PC-3 (cell line): Measurements from ENCODE around the gene MXRA7. TPM values are rescaled to one million over a fixed set of nuclear protein-coding genes. Genes with fewer than 3 reads are reported as not detected.
A peak's percentile ranks its signal among the peaks of the same experiment; 100 is the strongest.
"Not testable (repeated sequence)": the region's sequence is repeated elsewhere in the genome, so short reads cannot be mapped to it uniquely, and the experiment has no call there.

Experiments
- ATAC-seq: fragments of 200-7000 bp; cut with Tn5 transposase; 2 replicates; pipeline ENCODE4 v1.9.1; 2020; ENCODE audit warnings: mild to moderate bottlenecking, moderate library complexity
- BruUV-seq: library from RNA; stranded (reverse); fragments of 400-500 nt; replicated peaks from 2 replicates; lab custom pipeline; 2021; lab: Mats Ljungman, UMichigan
- CTCF ChIA-PET: fragments of 300-600 bp; sonication (Branson Sonifier 250); formaldehyde crosslinking; loops from one replicate; lab custom pipeline; 2022; ENCODE audit warnings: antibody characterized with exemption; lab: Charles Lee
- POLR2A ChIA-PET: fragments of 300-600 bp; sonication (Branson Sonifier 250); formaldehyde crosslinking; loops from one replicate; lab custom pipeline; 2022; ENCODE audit warnings: antibody characterized with exemption; ENCODE audit not compliant: unreplicated experiment; lab: Charles Lee
- DNase-seq: peaks from one replicate; pipeline ENCODE4 v3.0.0-alpha.2; 2015
- H2AFZ ChIP-seq: fragments of 300-600 bp; sonication (generic); 2 replicates; pipeline ENCODE4 v1.6.0; 2016; ENCODE audit warnings: antibody characterized with exemption, low read length
- H3F3A ChIP-seq: fragments of 300-600 bp; sonication (generic); one replicate; pipeline ENCODE4 v1.6.0; 2017; ENCODE audit warnings: antibody characterized with exemption, low read length, control low read depth, mild to moderate bottlenecking; ENCODE audit not compliant: unreplicated experiment
- H3K27ac ChIP-seq: fragments of 300-600 bp; sonication (generic); 2 replicates; pipeline ENCODE4 v1.5.1; 2016; ENCODE audit warnings: mild to moderate bottlenecking, low read length
- H3K27me3 ChIP-seq: fragments of 300-600 bp; sonication (generic); 2 replicates; pipeline ENCODE4 v1.6.1; 2016; ENCODE audit warnings: low read length, mixed read lengths
- H3K36me3 ChIP-seq: fragments of 300-600 bp; sonication (generic); 2 replicates; pipeline ENCODE4 v1.6.1; 2016; ENCODE audit warnings: low read depth, mixed run types, low read length, mixed read lengths
- H3K4me1 ChIP-seq: fragments of 300-600 bp; sonication (generic); 2 replicates; pipeline ENCODE4 v1.5.1; 2016; ENCODE audit warnings: low read length; ENCODE audit not compliant: insufficient read depth
- H3K4me2 ChIP-seq: fragments of 300-600 bp; sonication (generic); 2 replicates; pipeline ENCODE4 v1.6.0; 2016; ENCODE audit warnings: low read length
- H3K4me3 ChIP-seq: fragments of 300-600 bp; sonication (generic); 2 replicates; pipeline ENCODE4 v1.5.1; 2016; ENCODE audit warnings: mild to moderate bottlenecking, low read length, mixed read lengths
- H3K79me2 ChIP-seq: fragments of 300-600 bp; sonication (generic); 2 replicates; pipeline ENCODE4 v1.6.1; 2017; ENCODE audit warnings: low read length, mixed read lengths
- H3K9ac ChIP-seq: fragments of 300-600 bp; sonication (generic); 2 replicates; pipeline ENCODE4 v1.6.0; 2016; ENCODE audit warnings: mild to moderate bottlenecking, low read length
- H3K9me2 ChIP-seq: fragments of 300-600 bp; sonication (generic); replicated peaks from 2 replicates; pipeline ENCODE4 v1.6.1; 2016; ENCODE audit warnings: mixed run types, low read length, mixed read lengths
- H3K9me3 ChIP-seq: fragments of 300-600 bp; sonication (generic); 2 replicates; pipeline ENCODE4 v1.6.1; 2016; ENCODE audit warnings: low read length, mixed read lengths
- H4K20me1 ChIP-seq: fragments of 300-600 bp; sonication (generic); 2 replicates; pipeline ENCODE4 v1.6.1; 2016; ENCODE audit warnings: low read length, mixed read lengths
- CTCF ChIP-seq: fragments of 300-600 bp; sonication (generic); conservative IDR thresholded peaks from 2 replicates; pipeline ENCODE4 v1.5.1; 2017; ENCODE audit warnings: antibody characterized with exemption, low read depth, mild to moderate bottlenecking, low read length
- EZH2 ChIP-seq: fragments of 300-600 bp; sonication (generic); IDR thresholded peaks from one replicate; pipeline ENCODE4 v1.6.1; 2017; ENCODE audit warnings: antibody characterized with exemption, mild to moderate bottlenecking, low read length; ENCODE audit not compliant: unreplicated experiment
- EZH2phosphoT487 ChIP-seq: fragments of 300-600 bp; sonication (generic); IDR thresholded peaks from 2 replicates; pipeline ENCODE4 v1.6.1; 2018; ENCODE audit warnings: mild to moderate bottlenecking, antibody characterized with exemption, low read length, borderline replicate concordance
- intact Hi-C: fragments of 100-400 bp; cut with micrococcal nuclease; formaldehyde crosslinking; loops from 2 replicates; pipeline ENCODE4 v1.9.0; 2023
- total RNA-seq: library from RNA; depleted of rRNA; stranded (reverse); fragments of >200 nt; gene quantifications from 2 replicates; pipeline ENCODE4 v1.2.3, GENCODE V29; 2014

MXRA7 gene
- total RNA-seq, 1 experiment from 2014 or later, result 98.3 TPM

DNA sequence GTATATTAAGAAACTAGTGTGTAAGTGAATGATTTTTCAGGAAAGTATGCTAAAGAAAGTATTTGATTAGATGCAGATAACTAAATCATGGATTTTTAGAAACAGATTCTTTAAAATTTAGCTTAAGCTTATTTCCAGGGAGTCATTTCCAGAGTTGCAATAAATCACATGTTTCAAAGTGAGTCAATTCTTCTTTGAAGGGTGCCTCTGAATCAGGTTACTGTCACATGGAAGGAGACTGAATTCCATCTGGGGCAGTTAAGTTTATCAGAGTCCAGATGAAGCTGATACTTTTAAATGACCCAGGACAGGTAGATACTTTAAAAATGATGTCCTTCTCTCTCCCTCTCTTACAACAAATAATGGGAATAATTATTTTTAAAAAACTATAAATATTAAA lies 32.2 kb upstream of the MXRA7 start:
- Histone ChIP-seq H3K4me2 (no peak overlapping the region), H3K9me2 (no peaks in the 10 kb centered on the region), H3K27ac (no peak overlapping the region), H3K36me3 (peaks cover 30% of the 10 kb centered on the region), H3K9ac (no peak overlapping the region), H3K4me3 (no peak overlapping the region), H3K4me1 (peaks cover 18% of the 10 kb centered on the region), H4K20me1 (no peaks in the 10 kb centered on the region), H3F3A (no peaks in the 10 kb centered on the region), H3K27me3 (no peaks in the 10 kb centered on the region), H2AFZ (no peak overlapping the region), H3K79me2 (peaks cover 30% of the 10 kb centered on the region), H3K9me3 (no peaks in the 10 kb centered on the region)
- no TSS peak for BruUV-seq
- ChIA-PET CTCF (no interaction called here), POLR2A (no interaction called here)
- DNase-seq, result peak; percentile 37
- intact Hi-C loops, result no loop called here
- TF ChIP-seq CTCF, result no peak
- no peak for ATAC-seq

DNA sequence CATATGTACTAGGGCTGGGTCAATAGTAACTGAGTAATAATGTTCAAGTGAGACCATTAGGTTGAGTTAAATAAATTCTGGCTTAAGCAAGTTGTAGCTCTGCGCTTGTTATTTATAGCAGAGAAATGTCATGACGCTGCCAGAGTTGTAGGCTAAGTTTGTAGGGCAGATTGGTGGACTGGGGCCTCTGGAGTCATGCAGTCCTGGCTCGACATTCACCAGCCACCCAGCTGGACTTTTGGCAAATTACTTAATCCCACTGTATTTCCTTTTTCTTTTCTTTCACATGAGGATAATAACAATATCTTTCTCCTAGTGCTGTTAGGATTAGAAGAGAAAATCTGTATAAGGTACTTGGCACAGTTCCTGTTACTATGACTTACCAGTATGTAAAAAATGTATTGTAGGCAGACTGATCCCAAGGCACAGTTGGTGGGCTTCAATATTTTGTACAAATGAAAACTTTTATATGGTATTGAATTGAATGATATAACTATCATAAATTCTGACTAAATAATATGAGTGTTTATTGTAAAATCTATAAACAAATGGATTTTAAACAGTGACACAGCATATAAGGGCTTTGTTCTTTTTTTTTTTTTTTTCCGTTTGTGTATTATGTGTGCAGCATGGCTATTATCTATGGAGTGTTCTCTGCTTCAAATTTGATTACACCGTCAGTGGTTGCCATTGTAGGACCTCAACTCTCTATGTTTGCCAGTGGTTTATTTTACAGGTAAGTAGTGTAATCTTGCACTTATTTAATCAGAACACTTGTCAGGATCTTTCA lies 29.8 kb upstream of the MXRA7 start:
- no peak for DNase-seq
- Histone ChIP-seq H3K79me2 (peaks cover 47% of the 10 kb centered on the region), H3K27ac (no peak overlapping the region), H3F3A (peaks cover under 1% of the 10 kb centered on the region), H3K27me3 (no peaks in the 10 kb centered on the region), H3K4me3 (no peak overlapping the region), H3K9me3 (no peaks in the 10 kb centered on the region), H2AFZ (no peak overlapping the region), H3K36me3 (peaks cover 29% of the 10 kb centered on the region), H3K9me2 (no peaks in the 10 kb centered on the region), H3K9ac (no peak overlapping the region), H3K4me1 (peaks cover 18% of the 10 kb centered on the region), H4K20me1 (peaks cover 13% of the 10 kb centered on the region), H3K4me2 (peak overlapping the region; percentile 30; the same call in 1 of the 2 replicates)
- intact Hi-C loops, result no loop called here
- BruUV-seq, result no TSS peak
- ChIA-PET POLR2A (no interaction called here), CTCF (no interaction called here)
- ATAC-seq, result no peak
- no peak for TF ChIP-seq EZH2phosphoT487
- TF ChIP-seq EZH2, result no peak
- no peak for TF ChIP-seq CTCF

DNA sequence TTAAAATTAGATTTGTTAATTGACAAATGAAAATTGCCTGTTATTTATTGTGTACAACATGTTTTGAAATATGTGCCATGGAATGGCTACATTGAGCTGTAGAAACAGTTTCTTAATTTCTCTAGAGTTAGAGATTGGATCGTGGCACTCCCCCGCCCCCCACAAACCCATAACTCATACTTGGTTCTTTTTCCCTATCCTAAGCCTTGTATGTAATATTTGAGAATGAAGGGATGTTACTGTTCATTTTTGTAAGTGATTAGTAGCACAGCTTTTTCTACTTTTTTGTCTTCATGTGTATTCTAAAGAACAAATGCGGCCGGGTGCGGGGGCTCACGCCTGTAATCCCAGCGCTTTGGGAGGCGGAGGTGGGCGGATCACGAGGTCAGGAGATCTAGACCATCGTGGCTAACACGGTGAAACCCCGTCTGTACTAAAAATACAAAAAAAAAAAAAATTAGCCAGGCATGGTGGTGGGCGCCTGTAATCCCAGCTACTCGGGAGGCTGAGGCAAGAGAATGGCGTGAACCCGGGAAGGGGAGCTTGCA lies 28.9 kb upstream of the MXRA7 start:
- peaks cover 22% of the 10 kb centered on the region for H4K20me1 ChIP-seq
- DNase-seq, H3K27ac ChIP-seq, H3K27me3 ChIP-seq, H3F3A ChIP-seq, POLR2A ChIA-PET, BruUV-seq, H2AFZ ChIP-seq, ATAC-seq, H3K9me3 ChIP-seq, H3K9me2 ChIP-seq, CTCF ChIA-PET: not testable (repeated sequence)
- peaks cover 56% of the 10 kb centered on the region for H3K79me2 ChIP-seq
- H3K4me3 ChIP-seq, result peak overlapping the region; percentile 89
- peak overlapping the region; percentile 91 for H3K4me2 ChIP-seq
- H3K36me3 ChIP-seq, result peaks cover 29% of the 10 kb centered on the region
- H3K9ac ChIP-seq, result peak overlapping the region; percentile 98; the same call in 1 of the 2 replicates
- H3K4me1 ChIP-seq, result peaks cover 20% of the 10 kb centered on the region
- intact Hi-C loops, result loop anchor here (10.0 kb wide), 1 partner anchor 545 kb away; no protein-coding TSS in a partner anchor
